Measurements from ENCODE around the gene RGS19. TPM values are rescaled to one million over a fixed set of nuclear protein-coding genes. Genes with fewer than 3 reads are reported as not detected.

Gene RGS19
- total RNA-seq, 2 experiments from 2014 or later: 20.6 to 23.5 TPM

- Mint-ChIP-seq H3K4me3 (no peak overlapping the region), H3K4me1 (ENCODE audit: low read depth) (peaks cover 11% of the 10 kb centered on the region), H3K36me3 (ENCODE audit: low read depth) (no peaks in the 10 kb centered on the region), H3K27me3 (ENCODE audit: low read depth) (peaks cover 15% of the 10 kb centered on the region), H3K27ac (no peak overlapping the region), H3K9me3 (no peaks in the 10 kb centered on the region)
- intact Hi-C loops (cut with micrococcal nuclease): no loop called here
- no peak for DNase-seq
- CTCF ChIA-PET: no interaction called here
These were observed 26.6 kb upstream of the RGS19 start for GRCh38 chr20:64105846-64106434.

GRCh38 chr20:64104667-64105451 is 25.5 kb upstream of the RGS19 start:
- H3K4me3 Mint-ChIP-seq: no peak overlapping the region
- H3K27me3 Mint-ChIP-seq (ENCODE audit: low read depth): peaks cover 16% of the 10 kb centered on the region
- no peak overlapping the region for H3K27ac Mint-ChIP-seq
- CTCF ChIA-PET: no interaction called here
- peak; percentile 2 for DNase-seq
- H3K4me1 Mint-ChIP-seq (ENCODE audit: low read depth): peaks cover 12% of the 10 kb centered on the region
- no peaks in the 10 kb centered on the region for H3K36me3 Mint-ChIP-seq (ENCODE audit: low read depth)
- intact Hi-C loops (cut with micrococcal nuclease): no loop called here
- no peaks in the 10 kb centered on the region for H3K9me3 Mint-ChIP-seq

- Mint-ChIP-seq H3K36me3 (ENCODE audit: low read depth) (no peaks in the 10 kb centered on the region), H3K4me1 (ENCODE audit: low read depth) (peaks cover 12% of the 10 kb centered on the region), H3K27me3 (ENCODE audit: low read depth) (peaks cover 16% of the 10 kb centered on the region), H3K9me3 (no peaks in the 10 kb centered on the region), H3K27ac (no peak overlapping the region), H3K4me3 (no peak overlapping the region)
- CTCF ChIA-PET: no interaction called here
- peak; percentile 6 for DNase-seq
- intact Hi-C loops (cut with micrococcal nuclease): loop anchor here (2.0 kb wide), 1 partner anchor 21 kb away; no protein-coding TSS in a partner anchor
These were observed 24.8 kb upstream of the RGS19 start for GRCh38 chr20:64103871-64104666.

GRCh38 chr20:64102647-64103354 is 23.5 kb upstream of the RGS19 start:
- DNase-seq: peak; percentile 14
- H3K4me1 Mint-ChIP-seq (ENCODE audit: low read depth): peaks cover 12% of the 10 kb centered on the region
- CTCF ChIA-PET: interaction anchor here (0.8 to 2.0 kb wide), 4 partner anchors 17 to 123 kb away, joined by 3 to 5 read pairs (median 4); partner anchors contain the start of gene LKAAEAR1
- no peak overlapping the region for H3K27ac Mint-ChIP-seq
- H3K36me3 Mint-ChIP-seq (ENCODE audit: low read depth): no peaks in the 10 kb centered on the region
- H3K27me3 Mint-ChIP-seq (ENCODE audit: low read depth): peaks cover 16% of the 10 kb centered on the region
- no peaks in the 10 kb centered on the region for H3K9me3 Mint-ChIP-seq
- peak overlapping the region; percentile 38 for H3K4me3 Mint-ChIP-seq
- intact Hi-C loops (cut with micrococcal nuclease): loop anchor here (2.0 kb wide), 1 partner anchor 20 kb away; no protein-coding TSS in a partner anchor

GRCh38 chr20:64101731-64102621 is 22.7 kb upstream of the RGS19 start:
- no peaks in the 10 kb centered on the region for H3K36me3 Mint-ChIP-seq (ENCODE audit: low read depth)
- no peak overlapping the region for H3K4me3 Mint-ChIP-seq
- H3K27ac Mint-ChIP-seq: no peak overlapping the region
- peaks cover 12% of the 10 kb centered on the region for H3K4me1 Mint-ChIP-seq (ENCODE audit: low read depth)
- no peaks in the 10 kb centered on the region for H3K9me3 Mint-ChIP-seq
- DNase-seq: peak; percentile 70
- intact Hi-C loops (cut with micrococcal nuclease): loop anchor here (2.0 kb wide), 1 partner anchor 19 kb away; no protein-coding TSS in a partner anchor
- CTCF ChIA-PET: interaction anchor here (0.8 to 2.0 kb wide), 6 partner anchors 16 to 229 kb away, joined by 3 to 7 read pairs (median 4); partner anchors contain the start of gene LKAAEAR1
- H3K27me3 Mint-ChIP-seq (ENCODE audit: low read depth): peaks cover 16% of the 10 kb centered on the region

GRCh38 chr20:64100946-64101688 is 21.8 kb upstream of the RGS19 start:
- intact Hi-C loops (cut with micrococcal nuclease): no loop called here
- Mint-ChIP-seq H3K9me3 (peaks cover 2% of the 10 kb centered on the region), H3K27ac (no peak overlapping the region), H3K4me3 (no peak overlapping the region), H3K36me3 (ENCODE audit: low read depth) (peaks cover 2% of the 10 kb centered on the region), H3K4me1 (ENCODE audit: low read depth) (peaks cover 12% of the 10 kb centered on the region), H3K27me3 (ENCODE audit: low read depth) (peaks cover 16% of the 10 kb centered on the region)
- CTCF ChIA-PET: interaction anchor here (0.7 to 2.0 kb wide), 5 partner anchors 15 to 228 kb away, joined by 3 to 7 read pairs (median 3); partner anchors contain the start of gene LKAAEAR1
- peak; percentile 1 for DNase-seq

GRCh38 chr20:64100566-64100888 is 21.2 kb upstream of the RGS19 start:
- Mint-ChIP-seq H3K4me3 (no peak overlapping the region), H3K9me3 (peaks cover 2% of the 10 kb centered on the region), H3K27ac (no peak overlapping the region), H3K27me3 (ENCODE audit: low read depth) (peaks cover 16% of the 10 kb centered on the region), H3K36me3 (ENCODE audit: low read depth) (peaks cover 2% of the 10 kb centered on the region), H3K4me1 (ENCODE audit: low read depth) (peaks cover 12% of the 10 kb centered on the region)
- DNase-seq: peak; percentile 3
- CTCF ChIA-PET: no interaction called here
- intact Hi-C loops (cut with micrococcal nuclease): no loop called here

- CTCF ChIA-PET: interaction anchor here (1.3 kb wide), 1 partner anchor 16 kb away, joined by 4 read pairs; the partner anchor contains the start of gene LKAAEAR1
- Mint-ChIP-seq H3K27ac (no peak overlapping the region), H3K4me1 (ENCODE audit: low read depth) (peaks cover 12% of the 10 kb centered on the region), H3K9me3 (peaks cover 2% of the 10 kb centered on the region), H3K4me3 (no peak overlapping the region), H3K36me3 (ENCODE audit: low read depth) (peaks cover 2% of the 10 kb centered on the region), H3K27me3 (ENCODE audit: low read depth) (peaks cover 16% of the 10 kb centered on the region)
- DNase-seq: no peak
- intact Hi-C loops (cut with micrococcal nuclease): no loop called here
These were observed 20.7 kb upstream of the RGS19 start for GRCh38 chr20:64099880-64100565.

GRCh38 chr20:64099086-64099786 is 19.9 kb upstream of the RGS19 start:
- no peak for DNase-seq
- no peak overlapping the region for H3K27ac Mint-ChIP-seq
- intact Hi-C loops (cut with micrococcal nuclease): no loop called here
- CTCF ChIA-PET: interaction anchor here (0.7 to 1.3 kb wide), 2 partner anchors 15 to 21 kb away, joined by 4 to 6 read pairs; partner anchors contain the start of gene LKAAEAR1
- peaks cover 2% of the 10 kb centered on the region for H3K9me3 Mint-ChIP-seq
- H3K27me3 Mint-ChIP-seq (ENCODE audit: low read depth): peaks cover 16% of the 10 kb centered on the region
- peaks cover 12% of the 10 kb centered on the region for H3K4me1 Mint-ChIP-seq (ENCODE audit: low read depth)
- H3K36me3 Mint-ChIP-seq (ENCODE audit: low read depth): peaks cover 2% of the 10 kb centered on the region
- H3K4me3 Mint-ChIP-seq: no peak overlapping the region
